Thymus (tissue), 11 donors: Measurements from ENCODE around the gene MOGAT1. TPM values are rescaled to one million over a fixed set of nuclear protein-coding genes. Genes with fewer than 3 reads are reported as not detected.
A peak's percentile ranks its signal among the peaks of the same experiment; 100 is the strongest.

Source experiments
- DNase-seq, 9 donors: peaks; one replicate each; pipeline ENCODE4 v3.0.0-alpha.2; 2013; ENCODE audit warnings: low spot score in 9 of 9, low read depth in 6 of 9, missing footprints in 1 of 9
- H3K27ac ChIP-seq, 2 donors: one replicate each; pipeline ENCODE4 v1.5.1; 2013; ENCODE audit warnings: control low read depth in 1 of 2, low read depth in 1 of 2, low read length in 1 of 2, mild to moderate bottlenecking in 1 of 2, moderate library complexity in 1 of 2
- H3K27me3 ChIP-seq, 2 donors: one replicate each; pipeline ENCODE4 v1.5.1; 2013; ENCODE audit warnings: low read length in 1 of 2; ENCODE audit not compliant: control insufficient read depth in 2 of 2, insufficient read depth in 1 of 2
- H3K36me3 ChIP-seq, 2 donors: one replicate each; pipeline ENCODE4 v1.5.1; 2013; ENCODE audit warnings: low read length in 1 of 2, mild to moderate bottlenecking in 1 of 2, moderate library complexity in 1 of 2; ENCODE audit not compliant: control insufficient read depth in 2 of 2, insufficient read depth in 2 of 2
- H3K4me1 ChIP-seq, 2 donors: one replicate each; pipeline ENCODE4 v1.5.1; 2013; ENCODE audit warnings: low read length in 2 of 2; ENCODE audit not compliant: control insufficient read depth in 2 of 2, insufficient read depth in 2 of 2
- H3K4me3 ChIP-seq, 2 donors: one replicate each; pipeline ENCODE4 v1.5.1; 2013; ENCODE audit warnings: low read length in 2 of 2, control low read depth in 1 of 2, mild to moderate bottlenecking in 1 of 2
- H3K9me3 ChIP-seq, 2 donors: one replicate each; pipeline ENCODE4 v1.5.1; 2013; ENCODE audit warnings: low read length in 1 of 2, mild to moderate bottlenecking in 1 of 2; ENCODE audit not compliant: control insufficient read depth in 2 of 2, insufficient read depth in 1 of 2
- WGBS: extraction: QIAGEN DNeasy Blood & Tissue Kit; methylation state at CpG from one replicate; pipeline ENCODE4 v1.1.7; 2013; 5-methylcytosine and 5-hydroxymethylcytosine counted together
- polyA plus RNA-seq: library from polyadenylated mRNA; stranded (reverse); fragments of 200-250 nt; gene quantifications from one replicate; pipeline ENCODE4 v1.2.3, GENCODE V29; 2013
- total RNA-seq: library from RNA; stranded (reverse); fragments of 120-200 nt; gene quantifications from one replicate; pipeline ENCODE4 v1.2.4, GENCODE V29; 2013
- donor health status: healthy.

The MOGAT1 gene
- total and polyA plus RNA-seq, 2 donors, result not detected

- Histone ChIP-seq H3K4me3 (no peak overlapping the region), H3K27me3 (no peaks in the 10 kb centered on the region), H3K27ac (no peak overlapping the region), H3K4me1 (peaks cover 2 to 9% of the 10 kb centered on the region in 2 donors), H3K9me3 (no peaks in the 10 kb centered on the region), H3K36me3 (no peaks in the 10 kb centered on the region)
- DNase-seq, result peak in 2 of 9 donors; percentile 24 to 46
- WGBS, result 31% methylated on average over 10 of the region's 10 CpGs
These were observed 71.9 kb downstream of the MOGAT1 start for GRCh38 chr2:222743251-222743812.

GRCh38 chr2:222745836-222746559 is 74.5 kb downstream of the MOGAT1 start:
- Histone ChIP-seq H3K4me1 (peaks cover 2 to 9% of the 10 kb centered on the region in 2 donors), H3K27me3 (no peaks in the 10 kb centered on the region), H3K27ac (no peak overlapping the region), H3K4me3 (no peak overlapping the region), H3K36me3 (no peaks in the 10 kb centered on the region), H3K9me3 (no peaks in the 10 kb centered on the region)
- WGBS, result 57% methylated on average over 8 of the region's 8 CpGs
- DNase-seq, result no peak

GRCh38 chr2:222747526-222748160 is 76.2 kb downstream of the MOGAT1 start:
- no peaks in the 10 kb centered on the region for H3K27me3 ChIP-seq
- H3K36me3 ChIP-seq, result no peaks in the 10 kb centered on the region
- H3K4me3 ChIP-seq, result no peak overlapping the region
- peaks cover 2 to 15% of the 10 kb centered on the region in 2 donors for H3K4me1 ChIP-seq
- 95% methylated on average over 5 of the region's 5 CpGs for WGBS
- DNase-seq, result no peak
- no peaks in the 10 kb centered on the region for H3K9me3 ChIP-seq
- no peak overlapping the region for H3K27ac ChIP-seq

- Histone ChIP-seq H3K4me3 (no peak overlapping the region), H3K36me3 (no peaks in the 10 kb centered on the region), H3K9me3 (no peaks in the 10 kb centered on the region), H3K27me3 (no peaks in the 10 kb centered on the region), H3K4me1 (peaks cover 3 to 14% of the 10 kb centered on the region in 2 donors), H3K27ac (no peak overlapping the region)
- 86% methylated on average over 3 of the region's 3 CpGs for WGBS
- DNase-seq, result no peak
These were observed 79.1 kb downstream of the MOGAT1 start for GRCh38 chr2:222750533-222750932.

GRCh38 chr2:222751238-222751637 is 79.8 kb downstream of the MOGAT1 start:
- Histone ChIP-seq H3K36me3 (no peaks in the 10 kb centered on the region), H3K27ac (no peak overlapping the region), H3K4me3 (no peak overlapping the region), H3K9me3 (no peaks in the 10 kb centered on the region), H3K27me3 (no peaks in the 10 kb centered on the region), H3K4me1 (peaks cover 3 to 14% of the 10 kb centered on the region in 2 donors)
- no peak for DNase-seq
- WGBS, result 70% methylated on average over 7 of the region's 7 CpGs

- peak in 5 of 9 donors; percentile 30 to 77 (median 32) for DNase-seq
- H3K9me3 ChIP-seq, result no peaks in the 10 kb centered on the region
- peaks cover 3 to 14% of the 10 kb centered on the region in 2 donors for H3K4me1 ChIP-seq
- WGBS, result 63% methylated on average over 13 of the region's 13 CpGs
- no peaks in the 10 kb centered on the region for H3K36me3 ChIP-seq
- no peak overlapping the region for H3K4me3 ChIP-seq
- H3K27me3 ChIP-seq, result no peaks in the 10 kb centered on the region
- H3K27ac ChIP-seq, result no peak overlapping the region
These were observed 80.6 kb downstream of the MOGAT1 start for GRCh38 chr2:222751821-222752719.

- 96% methylated on average over 5 of the region's 5 CpGs for WGBS
- Histone ChIP-seq H3K9me3 (no peaks in the 10 kb centered on the region), H3K36me3 (no peaks in the 10 kb centered on the region), H3K4me3 (no peak overlapping the region), H3K27ac (no peak overlapping the region), H3K27me3 (no peaks in the 10 kb centered on the region), H3K4me1 (peaks cover 3 to 14% of the 10 kb centered on the region in 2 donors)
- DNase-seq, result no peak
These were observed 81.3 kb downstream of the MOGAT1 start for GRCh38 chr2:222752746-222753145.

- no peaks in the 10 kb centered on the region for H3K36me3 ChIP-seq
- 94% methylated on average over 2 of the region's 2 CpGs for WGBS
- peak overlapping the region in 1 of 2 donors; percentile 8 for H3K27ac ChIP-seq
These were observed 81.9 kb downstream of the MOGAT1 start for GRCh38 chr2:222753251-222753824.

More at GRCh38 chr2:222753251-222753824, 81.9 kb downstream of the MOGAT1 start:
- DNase-seq, result no peak
- Histone ChIP-seq H3K27me3 (no peaks in the 10 kb centered on the region), H3K4me3 (no peak overlapping the region), H3K4me1 (peaks cover 3 to 14% of the 10 kb centered on the region in 2 donors), H3K9me3 (no peaks in the 10 kb centered on the region)
